ENCODE results near the gene CAPN2.

Gene CAPN2

GRCh38 chr1:223765036-223765718 is 52.8 kb downstream of the CAPN2 start:
- TF ChIP-seq NFIC (IDR thresholded peaks at IDR 0.05) (no peak), YY1 (IDR thresholded peaks at IDR 0.05; ENCODE audit: low read depth) (no peak), FOXM1 (IDR thresholded peaks at IDR 0.05; ENCODE audit: borderline replicate concordance, low read depth) (no peak), EGR1 (IDR thresholded peaks at IDR 0.05) (no peak), CREB1 (IDR thresholded peaks at IDR 0.05; ENCODE audit: low read depth) (no peak), REST (IDR thresholded peaks at IDR 0.05; ENCODE audit: low read depth) (no peak), TAF1 (IDR thresholded peaks at IDR 0.05; ENCODE audit: low read depth) (no peak), CEBPB (IDR thresholded peaks at IDR 0.05) (no peak), EP300 (IDR thresholded peaks at IDR 0.05; ENCODE audit: borderline replicate concordance) (no peak), USF1 (IDR thresholded peaks at IDR 0.05) (no peak), TEAD4 (IDR thresholded peaks at IDR 0.05) (no peak), ZBTB7A (IDR thresholded peaks at IDR 0.05; ENCODE audit: low read depth) (no peak), TCF12 (IDR thresholded peaks at IDR 0.05; ENCODE audit: low read depth) (no peak), MAX (IDR thresholded peaks at IDR 0.05) (no peak), RAD21 (IDR thresholded peaks at IDR 0.05; ENCODE audit: low read depth) (no peak)

- TF ChIP-seq CEBPB (IDR thresholded peaks at IDR 0.05) (no peak), EP300 (IDR thresholded peaks at IDR 0.05; ENCODE audit: borderline replicate concordance) (no peak), CREB1 (IDR thresholded peaks at IDR 0.05; ENCODE audit: low read depth) (no peak), TCF12 (IDR thresholded peaks at IDR 0.05; ENCODE audit: low read depth) (no peak), EGR1 (IDR thresholded peaks at IDR 0.05) (no peak), RAD21 (IDR thresholded peaks at IDR 0.05; ENCODE audit: low read depth) (no peak), YY1 (IDR thresholded peaks at IDR 0.05; ENCODE audit: low read depth) (no peak), MAX (IDR thresholded peaks at IDR 0.05) (no peak), USF1 (IDR thresholded peaks at IDR 0.05) (no peak), REST (IDR thresholded peaks at IDR 0.05; ENCODE audit: low read depth) (no peak), FOXM1 (IDR thresholded peaks at IDR 0.05; ENCODE audit: borderline replicate concordance, low read depth) (no peak), TAF1 (IDR thresholded peaks at IDR 0.05; ENCODE audit: low read depth) (no peak), TEAD4 (IDR thresholded peaks at IDR 0.05) (no peak), NFIC (IDR thresholded peaks at IDR 0.05) (no peak)
Observed at GRCh38 chr1:223765719-223766340, 53.5 kb downstream of the CAPN2 start.

GRCh38 chr1:223770621-223771315 is 58.4 kb downstream of the CAPN2 start:
- TF ChIP-seq USF1 (IDR thresholded peaks at IDR 0.05) (no peak), TEAD4 (IDR thresholded peaks at IDR 0.05) (no peak), YY1 (IDR thresholded peaks at IDR 0.05; ENCODE audit: low read depth) (no peak), EP300 (IDR thresholded peaks at IDR 0.05; ENCODE audit: borderline replicate concordance) (no peak), RAD21 (IDR thresholded peaks at IDR 0.05; ENCODE audit: low read depth) (no peak), REST (IDR thresholded peaks at IDR 0.05; ENCODE audit: low read depth) (no peak), CREB1 (IDR thresholded peaks at IDR 0.05; ENCODE audit: low read depth) (no peak), TAF1 (IDR thresholded peaks at IDR 0.05; ENCODE audit: low read depth) (no peak), TCF12 (IDR thresholded peaks at IDR 0.05; ENCODE audit: low read depth) (no peak), CEBPB (IDR thresholded peaks at IDR 0.05) (no peak), FOXM1 (IDR thresholded peaks at IDR 0.05; ENCODE audit: borderline replicate concordance, low read depth) (no peak)

Measured in Ishikawa (cell line).